Measurements from ENCODE around the gene TMEM245. TPM values are rescaled to one million over a fixed set of nuclear protein-coding genes. Genes with fewer than 3 reads are reported as not detected.

The TMEM245 gene
- total RNA-seq, 1 donor from 2014 or later = 43.8 TPM

DNA sequence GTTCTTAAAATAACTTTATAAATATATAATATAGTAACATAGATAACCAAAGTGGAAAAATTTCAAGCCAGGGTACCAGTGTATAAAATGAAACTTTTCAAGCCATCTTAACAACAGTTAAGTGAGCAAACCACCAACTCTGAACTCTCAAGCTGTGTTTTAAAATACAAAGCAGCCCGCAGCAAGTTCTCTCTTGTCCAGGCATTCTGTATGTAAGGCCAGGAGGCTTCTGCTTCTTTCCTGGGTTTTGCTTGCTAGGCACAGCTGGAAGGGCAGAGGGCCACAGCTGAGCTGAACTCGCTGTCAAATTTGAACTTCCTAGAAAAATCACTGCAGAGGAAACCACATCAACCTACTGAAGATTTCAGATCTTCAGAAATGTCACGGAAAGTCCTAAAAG lies 99.6 kb downstream of the TMEM245 start:
- Mint-ChIP-seq H3K4me3 (ENCODE audit: unreplicated experiment) (no peak overlapping the region), H3K27me3 (ENCODE audit: low read depth) (no peaks in the 10 kb centered on the region), H3K36me3 (ENCODE audit: low read depth) (peaks cover 5% of the 10 kb centered on the region), H3K4me1 (ENCODE audit: low read depth) (no peaks in the 10 kb centered on the region), H3K27ac (ENCODE audit: unreplicated experiment) (no peak overlapping the region), H3K9me3 (ENCODE audit: low read depth) (no peaks in the 10 kb centered on the region)
- DNase-seq (ENCODE audit: low spot score) = no peak
- TF ChIP-seq, protein P1, sequence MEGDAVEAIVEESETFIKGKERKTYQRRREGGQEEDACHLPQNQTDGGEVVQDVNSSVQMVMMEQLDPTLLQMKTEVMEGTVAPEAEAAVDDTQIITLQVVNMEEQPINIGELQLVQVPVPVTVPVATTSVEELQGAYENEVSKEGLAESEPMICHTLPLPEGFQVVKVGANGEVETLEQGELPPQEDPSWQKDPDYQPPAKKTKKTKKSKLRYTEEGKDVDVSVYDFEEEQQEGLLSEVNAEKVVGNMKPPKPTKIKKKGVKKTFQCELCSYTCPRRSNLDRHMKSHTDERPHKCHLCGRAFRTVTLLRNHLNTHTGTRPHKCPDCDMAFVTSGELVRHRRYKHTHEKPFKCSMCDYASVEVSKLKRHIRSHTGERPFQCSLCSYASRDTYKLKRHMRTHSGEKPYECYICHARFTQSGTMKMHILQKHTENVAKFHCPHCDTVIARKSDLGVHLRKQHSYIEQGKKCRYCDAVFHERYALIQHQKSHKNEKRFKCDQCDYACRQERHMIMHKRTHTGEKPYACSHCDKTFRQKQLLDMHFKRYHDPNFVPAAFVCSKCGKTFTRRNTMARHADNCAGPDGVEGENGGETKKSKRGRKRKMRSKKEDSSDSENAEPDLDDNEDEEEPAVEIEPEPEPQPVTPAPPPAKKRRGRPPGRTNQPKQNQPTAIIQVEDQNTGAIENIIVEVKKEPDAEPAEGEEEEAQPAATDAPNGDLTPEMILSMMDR (IDR thresholded peaks at IDR 0.05) = no peak

DNA sequence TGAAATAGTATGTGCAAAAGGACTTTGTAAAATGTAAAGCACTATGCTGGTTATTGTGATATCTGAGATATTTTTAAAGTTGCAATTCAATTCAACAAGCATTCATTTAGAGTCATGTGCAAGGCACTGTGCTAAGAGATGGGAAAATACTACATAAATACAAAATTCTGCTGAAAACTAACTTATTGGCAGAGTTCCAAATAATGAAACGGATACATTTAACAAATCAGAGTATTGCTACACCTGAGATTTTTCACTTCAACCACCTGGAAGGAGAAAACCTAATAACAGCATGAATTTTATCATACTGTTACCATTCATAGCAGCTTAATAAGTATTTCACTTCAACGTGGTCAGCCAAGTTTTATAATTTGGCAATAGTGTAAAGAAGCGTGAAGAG lies 100.3 kb downstream of the TMEM245 start:
- Mint-ChIP-seq H3K9me3 (ENCODE audit: low read depth) (no peaks in the 10 kb centered on the region), H3K36me3 (ENCODE audit: low read depth) (peaks cover 5% of the 10 kb centered on the region), H3K27ac (ENCODE audit: unreplicated experiment) (no peak overlapping the region), H3K4me1 (ENCODE audit: low read depth) (peaks cover 5% of the 10 kb centered on the region), H3K27me3 (ENCODE audit: low read depth) (no peaks in the 10 kb centered on the region), H3K4me3 (ENCODE audit: unreplicated experiment) (no peak overlapping the region)
- no peak for DNase-seq (ENCODE audit: low spot score)
- TF ChIP-seq, protein P1 (IDR thresholded peaks at IDR 0.05) = no peak

DNA sequence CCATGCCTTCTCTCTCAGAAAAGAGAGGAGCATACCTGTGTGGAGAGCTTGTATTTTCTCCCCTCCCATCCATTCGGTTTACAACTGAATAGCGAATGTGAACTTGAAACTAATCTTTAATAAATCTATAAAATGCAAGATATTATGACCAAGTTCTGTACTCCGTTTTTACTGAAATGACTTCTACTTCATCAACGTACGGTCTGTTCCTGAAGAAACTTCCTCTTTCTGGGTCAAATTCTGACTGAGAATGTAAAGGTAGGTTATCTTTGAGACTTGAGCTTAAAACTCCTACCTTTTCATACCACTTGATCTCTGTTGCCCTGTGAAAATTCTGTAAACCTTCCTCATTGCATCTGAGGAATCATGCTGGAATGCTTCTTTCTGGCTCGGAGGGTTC lies 102.3 kb downstream of the TMEM245 start:
- Mint-ChIP-seq H3K9me3 (ENCODE audit: low read depth) (no peaks in the 10 kb centered on the region), H3K27me3 (ENCODE audit: low read depth) (no peaks in the 10 kb centered on the region), H3K36me3 (ENCODE audit: low read depth) (peaks cover 5% of the 10 kb centered on the region), H3K4me1 (ENCODE audit: low read depth) (peaks cover 16% of the 10 kb centered on the region), H3K27ac (ENCODE audit: unreplicated experiment) (no peak overlapping the region), H3K4me3 (ENCODE audit: unreplicated experiment) (no peak overlapping the region)
- DNase-seq (ENCODE audit: low spot score) = no peak
- TF ChIP-seq, protein P1 (IDR thresholded peaks at IDR 0.05) = no peak

DNA sequence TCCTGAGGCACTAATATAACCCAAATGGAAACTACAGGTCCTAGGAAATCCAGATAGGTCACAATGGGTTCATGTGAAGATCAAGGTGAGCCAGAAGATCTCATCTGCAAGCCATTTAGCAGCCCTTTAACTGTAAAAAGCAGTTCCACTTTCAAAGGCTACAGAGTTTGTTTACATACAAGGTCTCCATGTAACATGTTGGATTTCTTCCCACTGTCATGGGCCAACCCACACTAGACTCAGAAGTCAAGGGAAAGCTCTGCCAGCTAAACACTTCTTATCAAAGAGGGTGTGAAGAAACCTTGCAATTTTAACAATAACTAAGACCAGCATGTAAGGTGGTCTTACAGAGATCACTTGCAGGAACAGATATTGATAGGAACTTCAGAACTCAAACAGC lies 102.7 kb downstream of the TMEM245 start:
- Mint-ChIP-seq H3K4me1 (ENCODE audit: low read depth) (peaks cover 21% of the 10 kb centered on the region), H3K4me3 (ENCODE audit: unreplicated experiment) (no peak overlapping the region), H3K27ac (ENCODE audit: unreplicated experiment) (no peak overlapping the region), H3K36me3 (ENCODE audit: low read depth) (peaks cover 5% of the 10 kb centered on the region), H3K27me3 (ENCODE audit: low read depth) (no peaks in the 10 kb centered on the region), H3K9me3 (ENCODE audit: low read depth) (no peaks in the 10 kb centered on the region)
- DNase-seq (ENCODE audit: low spot score) = no peak
- TF ChIP-seq, protein P1 (IDR thresholded peaks at IDR 0.05) = no peak

DNA sequence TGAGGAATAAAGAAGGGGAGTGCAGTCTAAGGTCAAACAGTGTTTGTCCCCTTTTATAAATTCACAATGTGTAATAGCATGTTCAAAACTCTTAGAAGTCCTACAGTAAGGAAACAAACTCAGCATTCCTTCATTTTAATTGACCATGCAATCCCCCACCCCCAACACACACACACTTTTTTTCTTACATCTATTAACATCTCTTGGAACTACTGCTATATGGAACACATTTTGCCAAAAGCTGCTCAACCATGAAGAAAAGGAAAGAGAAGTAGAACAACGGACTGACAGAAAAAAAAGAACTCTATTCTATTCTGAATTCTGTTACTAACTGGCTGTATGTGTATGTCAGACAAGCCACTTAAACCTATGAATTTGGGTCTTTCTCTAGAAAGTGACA lies 103.6 kb downstream of the TMEM245 start:
- H3K9me3 Mint-ChIP-seq (ENCODE audit: low read depth) = no peaks in the 10 kb centered on the region
- peaks cover 30% of the 10 kb centered on the region for H3K4me1 Mint-ChIP-seq (ENCODE audit: low read depth)
- H3K36me3 Mint-ChIP-seq (ENCODE audit: low read depth) = peaks cover 5% of the 10 kb centered on the region
- no peak overlapping the region for H3K27ac Mint-ChIP-seq (ENCODE audit: unreplicated experiment)
- DNase-seq (ENCODE audit: low spot score) = no peak
- H3K4me3 Mint-ChIP-seq (ENCODE audit: unreplicated experiment) = no peak overlapping the region
- TF ChIP-seq, protein P1 (IDR thresholded peaks at IDR 0.05) = no peak
- no peaks in the 10 kb centered on the region for H3K27me3 Mint-ChIP-seq (ENCODE audit: low read depth)
